Neural progenitor cell (in vitro differentiated cells): ENCODE measurements around the gene SLC38A8.

Experiments
- CTCF ChIP-seq: fragments of 200-600 bp; sonication (generic); IDR thresholded peaks from 2 replicates; pipeline ENCODE4 v1.5.1; 2017; ENCODE audit warnings: antibody characterized with exemption, mild to moderate bottlenecking
- EZH2 ChIP-seq: fragments of 200-600 bp; sonication (generic); IDR thresholded peaks from 2 replicates; pipeline ENCODE4 v1.6.1; 2017; ENCODE audit warnings: antibody characterized with exemption, mild to moderate bottlenecking, moderate library complexity
- EZH2phosphoT487 ChIP-seq: fragments of 200-600 bp; sonication (generic); IDR thresholded peaks from 2 replicates; pipeline ENCODE4 v1.6.1; 2017; ENCODE audit warnings: antibody characterized with exemption

- no peak for TF ChIP-seq CTCF
- no peak for TF ChIP-seq EZH2phosphoT487
- TF ChIP-seq EZH2, result no peak
Observed at GRCh38 chr16:83980794-83981193, 61.8 kb downstream of the SLC38A8 start.
